Choroid plexus epithelial cell (primary cell): ENCODE results near the gene NEUROG3.

ENCODE experiments used
- DNase-seq: peaks from one replicate; pipeline ENCODE4 v3.0.0-alpha.2; 2010; ENCODE audit warnings: low read depth
- H3K4me3 ChIP-seq: 2 replicates; pipeline ENCODE4 v1.5.1; 2011; ENCODE audit warnings: low read depth, mild to moderate bottlenecking, control low read depth, low read length, moderate library complexity
- TF ChIP-seq, protein P1 (sequence below): conservative IDR thresholded peaks from 2 replicates; pipeline ENCODE4 v1.5.1; 2011; ENCODE audit warnings: low read depth, mild to moderate bottlenecking, control low read depth, inconsistent platforms, low read length, moderate library complexity

Gene NEUROG3

DNA sequence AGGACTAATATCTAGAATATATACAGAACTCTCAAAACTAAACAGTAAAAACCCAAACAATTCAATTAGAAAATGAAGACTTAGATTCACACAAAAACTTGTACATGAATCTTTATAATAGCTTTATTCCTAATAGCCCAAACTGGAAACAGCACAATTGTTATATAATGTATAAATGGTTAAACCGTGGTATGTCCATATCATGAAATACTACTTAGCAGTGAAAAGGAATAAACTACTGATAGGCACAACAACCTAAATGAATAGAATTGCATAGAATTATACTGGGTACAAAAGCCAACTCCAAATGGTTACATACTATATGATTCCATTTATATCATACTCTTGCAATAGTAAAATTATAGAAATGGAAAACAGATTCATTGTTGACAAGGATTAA is 35.9 kb upstream of the NEUROG3 start:
- TF ChIP-seq, protein P1, sequence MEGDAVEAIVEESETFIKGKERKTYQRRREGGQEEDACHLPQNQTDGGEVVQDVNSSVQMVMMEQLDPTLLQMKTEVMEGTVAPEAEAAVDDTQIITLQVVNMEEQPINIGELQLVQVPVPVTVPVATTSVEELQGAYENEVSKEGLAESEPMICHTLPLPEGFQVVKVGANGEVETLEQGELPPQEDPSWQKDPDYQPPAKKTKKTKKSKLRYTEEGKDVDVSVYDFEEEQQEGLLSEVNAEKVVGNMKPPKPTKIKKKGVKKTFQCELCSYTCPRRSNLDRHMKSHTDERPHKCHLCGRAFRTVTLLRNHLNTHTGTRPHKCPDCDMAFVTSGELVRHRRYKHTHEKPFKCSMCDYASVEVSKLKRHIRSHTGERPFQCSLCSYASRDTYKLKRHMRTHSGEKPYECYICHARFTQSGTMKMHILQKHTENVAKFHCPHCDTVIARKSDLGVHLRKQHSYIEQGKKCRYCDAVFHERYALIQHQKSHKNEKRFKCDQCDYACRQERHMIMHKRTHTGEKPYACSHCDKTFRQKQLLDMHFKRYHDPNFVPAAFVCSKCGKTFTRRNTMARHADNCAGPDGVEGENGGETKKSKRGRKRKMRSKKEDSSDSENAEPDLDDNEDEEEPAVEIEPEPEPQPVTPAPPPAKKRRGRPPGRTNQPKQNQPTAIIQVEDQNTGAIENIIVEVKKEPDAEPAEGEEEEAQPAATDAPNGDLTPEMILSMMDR: no peak
- no peak overlapping the region for H3K4me3 ChIP-seq
- no peak for DNase-seq

DNA sequence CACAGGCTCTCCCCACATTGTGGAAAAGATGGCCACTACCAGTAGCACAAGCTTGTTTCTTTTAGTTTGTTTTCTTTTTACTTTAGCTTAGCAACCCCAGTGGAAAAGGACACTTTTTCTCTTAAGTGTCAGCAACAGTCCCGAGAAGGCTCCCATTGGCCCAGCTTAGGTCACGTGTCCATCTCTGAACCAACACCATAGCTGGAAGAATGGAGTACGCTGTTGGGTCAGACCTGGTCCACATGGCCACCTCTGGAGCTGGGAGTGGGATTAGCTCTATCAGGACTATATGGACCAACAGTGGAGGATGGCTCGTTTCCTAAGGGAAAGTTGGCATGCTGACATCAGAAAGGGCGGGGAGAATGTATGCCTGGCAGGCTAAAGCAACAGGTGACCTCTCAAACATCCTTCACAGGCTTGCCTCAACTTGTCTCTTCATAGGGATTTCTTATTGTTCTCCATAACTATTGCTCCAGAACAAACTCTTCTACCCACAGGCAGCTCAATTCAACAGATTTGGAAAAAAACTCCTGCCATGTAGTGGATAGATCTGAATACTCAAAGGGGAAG is 27.6 kb upstream of the NEUROG3 start:
- no peak for DNase-seq
- no peak overlapping the region for H3K4me3 ChIP-seq
- TF ChIP-seq, protein P1: no peak

DNA sequence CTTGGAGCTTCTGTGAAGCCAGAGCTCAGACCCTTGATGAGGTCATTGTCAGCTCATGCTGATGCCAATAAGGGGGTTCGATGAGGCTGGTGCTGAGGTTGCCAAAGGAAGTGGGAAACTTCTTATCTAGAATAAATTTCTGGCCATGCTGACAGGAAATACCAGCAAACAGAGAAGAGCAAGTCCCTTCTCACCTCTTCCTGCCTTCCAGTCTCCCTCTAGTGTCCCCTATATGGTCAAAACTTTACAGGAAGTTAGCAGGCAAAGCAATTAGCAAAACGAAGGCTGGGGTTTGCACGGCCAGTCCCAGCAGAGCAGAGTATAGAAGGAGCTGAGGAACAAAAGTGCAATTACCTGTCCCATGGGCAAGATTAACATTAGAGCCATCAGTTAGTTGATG is 15.1 kb upstream of the NEUROG3 start:
- DNase-seq: no peak
- no peak overlapping the region for H3K4me3 ChIP-seq
- TF ChIP-seq, protein P1: peak; percentile 1

DNA sequence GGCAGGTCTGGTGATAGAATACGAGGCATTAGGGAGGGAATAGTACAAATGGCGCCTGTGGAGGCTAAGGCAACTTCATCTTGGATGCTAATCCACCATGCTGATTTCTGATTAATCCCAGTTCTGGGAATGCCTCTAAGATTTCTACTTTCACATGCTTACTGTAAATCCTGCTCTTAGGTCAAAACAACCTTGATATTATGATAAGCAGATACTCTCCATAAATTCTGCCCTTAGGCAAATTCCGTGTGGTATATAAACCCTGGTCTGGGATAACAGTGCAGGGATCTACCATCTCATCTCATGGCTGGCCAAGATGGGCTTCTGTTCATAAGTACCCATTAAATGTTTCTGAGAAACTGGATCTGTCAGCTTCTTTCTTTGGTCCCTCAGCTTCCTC is 11.4 kb upstream of the NEUROG3 start:
- DNase-seq: no peak
- H3K4me3 ChIP-seq: no peak overlapping the region
- TF ChIP-seq, protein P1: no peak

DNA sequence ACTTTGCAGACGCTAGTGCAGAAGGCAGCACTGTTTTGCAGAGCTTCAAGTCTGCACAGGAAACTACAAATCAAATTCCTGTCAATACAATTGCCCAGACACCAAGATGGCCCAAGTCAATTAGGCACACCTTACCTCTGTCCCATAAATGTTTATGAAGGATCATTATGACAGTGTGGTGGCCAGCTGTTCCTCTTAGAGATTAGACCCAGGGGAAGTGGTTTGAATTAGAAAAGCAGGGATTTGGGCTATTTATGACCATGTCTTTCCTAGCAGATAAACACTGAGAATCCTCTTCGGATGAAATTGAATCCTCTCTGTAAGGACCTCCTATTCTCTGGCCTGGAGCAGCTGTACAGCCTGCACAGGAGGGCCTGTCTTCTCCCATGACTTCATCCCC is 9.9 kb upstream of the NEUROG3 start:
- H3K4me3 ChIP-seq: no peak overlapping the region
- TF ChIP-seq, protein P1: no peak
- DNase-seq: no peak

DNA sequence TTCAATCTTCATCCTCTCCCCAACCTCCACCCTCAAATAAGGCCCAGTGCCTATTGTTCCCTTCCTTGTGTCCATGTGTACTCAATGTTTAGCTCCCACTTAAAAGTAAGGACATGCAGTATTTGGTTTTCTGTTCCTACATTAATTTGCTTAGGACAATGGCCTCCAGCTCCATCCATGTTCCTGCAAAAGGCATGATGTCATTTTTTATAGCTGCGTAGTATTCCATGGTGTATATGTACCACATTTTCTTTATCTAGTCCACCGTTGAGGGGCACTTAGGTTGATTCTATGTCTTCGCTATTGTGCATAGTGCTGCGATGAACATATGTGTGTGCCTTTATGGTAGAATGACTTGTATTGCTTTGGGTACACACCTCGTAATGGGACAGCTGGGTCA is 7.2 kb upstream of the NEUROG3 start:
- DNase-seq: no peak
- TF ChIP-seq, protein P1: no peak
- H3K4me3 ChIP-seq: no peak overlapping the region

DNA sequence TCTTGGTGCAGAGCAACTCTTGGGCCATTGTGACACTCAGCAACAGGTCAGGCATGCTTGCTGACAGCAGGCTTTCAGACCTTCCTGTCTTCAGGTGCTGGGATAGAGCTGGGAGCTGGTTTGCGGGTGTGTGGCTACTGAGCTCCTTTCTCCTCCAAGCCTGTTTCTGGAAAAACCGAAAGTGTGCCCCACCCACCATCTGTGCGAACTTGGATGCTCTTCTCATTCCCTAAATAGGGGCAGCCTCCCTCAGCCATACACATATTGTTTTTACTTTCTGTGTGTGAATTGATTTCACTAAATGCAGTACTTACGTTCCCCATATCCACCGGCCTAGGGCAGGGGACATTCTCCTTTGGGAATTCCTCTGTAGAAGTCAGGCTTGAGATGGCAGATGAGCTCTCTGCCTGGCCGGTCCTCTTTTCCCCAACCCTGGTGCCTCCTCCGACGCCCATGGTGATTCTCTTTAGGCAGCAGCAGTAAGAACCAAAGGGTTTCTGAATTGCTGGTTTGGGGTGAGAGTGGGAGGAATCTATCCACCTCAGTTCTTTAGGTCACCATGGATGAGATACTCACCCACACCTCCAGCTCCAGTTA is 6.3 kb upstream of the NEUROG3 start:
- no peak overlapping the region for H3K4me3 ChIP-seq
- DNase-seq: no peak
- TF ChIP-seq, protein P1: no peak
